GM21360 (cell line): ENCODE measurements around the gene NXF3.
"Not testable (repeated sequence)": the region's sequence is repeated elsewhere in the genome, so short reads cannot be mapped to it uniquely, and the experiment has no call there.

Source experiments
- ATAC-seq: cut with Tn5 transposase; IDR thresholded peaks from one replicate; pipeline ENCODE4 v1.9.1; 2021; ENCODE audit warnings: mild to moderate bottlenecking, moderate library complexity; ENCODE audit not compliant: unreplicated experiment

The NXF3 gene

DNA sequence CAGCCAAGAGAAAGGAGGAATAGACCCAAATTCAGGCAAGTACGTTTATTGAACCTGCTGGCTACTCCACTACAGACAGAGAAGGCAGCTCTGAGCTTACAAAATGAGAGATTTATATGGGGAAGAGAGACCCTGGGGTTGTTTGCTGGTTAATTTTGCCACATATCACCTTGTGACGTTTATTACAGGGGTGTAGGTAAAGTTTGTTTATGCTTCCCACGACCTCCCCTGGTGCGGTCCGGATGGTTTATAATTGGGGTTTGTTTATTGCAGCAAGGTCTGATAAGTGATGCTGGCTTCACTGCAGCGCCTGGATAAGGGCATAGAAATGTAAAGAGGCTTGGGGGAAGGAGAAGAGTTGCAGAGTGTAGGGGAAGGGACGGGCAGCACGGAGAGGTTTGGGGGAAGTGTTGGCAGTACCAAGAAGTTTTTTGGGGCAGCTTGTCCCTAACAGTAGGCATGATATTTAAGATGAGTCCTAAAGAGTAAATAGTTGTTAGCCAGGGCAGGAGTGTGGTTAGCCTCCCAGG is 41.6 kb downstream of the NXF3 start:
- no peak for ATAC-seq

DNA sequence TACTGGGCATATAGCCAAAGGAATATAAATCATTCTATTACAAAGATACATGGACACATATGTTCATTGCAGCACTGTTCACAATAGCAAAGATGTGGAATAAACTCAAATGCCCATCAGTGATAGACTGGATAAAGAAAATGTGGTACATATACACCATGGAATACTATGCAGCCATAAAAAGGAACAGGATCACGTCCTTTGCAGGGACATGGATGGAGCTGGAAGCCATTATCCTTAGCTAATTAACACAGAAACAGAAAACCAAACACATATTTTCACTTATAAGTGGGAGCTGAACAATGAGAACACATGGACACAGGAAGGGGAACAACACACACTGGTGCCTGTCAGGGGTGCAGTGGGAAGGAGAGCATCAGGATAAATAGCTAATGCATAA is 59.6 kb downstream of the NXF3 start:
- ATAC-seq: not testable (repeated sequence)
